ENCODE data around the gene CDON. TPM values are rescaled to one million over a fixed set of nuclear protein-coding genes. Genes with fewer than 3 reads are reported as not detected.
A peak's percentile ranks its signal among the peaks of the same experiment; 100 is the strongest.

CDON gene
- total and polyA plus RNA-seq, 2 of the 13 experiments (the other 11 are each of a cell fraction or from before 2014, with no cell fraction given): 9.6 to 12.8 TPM

DNA sequence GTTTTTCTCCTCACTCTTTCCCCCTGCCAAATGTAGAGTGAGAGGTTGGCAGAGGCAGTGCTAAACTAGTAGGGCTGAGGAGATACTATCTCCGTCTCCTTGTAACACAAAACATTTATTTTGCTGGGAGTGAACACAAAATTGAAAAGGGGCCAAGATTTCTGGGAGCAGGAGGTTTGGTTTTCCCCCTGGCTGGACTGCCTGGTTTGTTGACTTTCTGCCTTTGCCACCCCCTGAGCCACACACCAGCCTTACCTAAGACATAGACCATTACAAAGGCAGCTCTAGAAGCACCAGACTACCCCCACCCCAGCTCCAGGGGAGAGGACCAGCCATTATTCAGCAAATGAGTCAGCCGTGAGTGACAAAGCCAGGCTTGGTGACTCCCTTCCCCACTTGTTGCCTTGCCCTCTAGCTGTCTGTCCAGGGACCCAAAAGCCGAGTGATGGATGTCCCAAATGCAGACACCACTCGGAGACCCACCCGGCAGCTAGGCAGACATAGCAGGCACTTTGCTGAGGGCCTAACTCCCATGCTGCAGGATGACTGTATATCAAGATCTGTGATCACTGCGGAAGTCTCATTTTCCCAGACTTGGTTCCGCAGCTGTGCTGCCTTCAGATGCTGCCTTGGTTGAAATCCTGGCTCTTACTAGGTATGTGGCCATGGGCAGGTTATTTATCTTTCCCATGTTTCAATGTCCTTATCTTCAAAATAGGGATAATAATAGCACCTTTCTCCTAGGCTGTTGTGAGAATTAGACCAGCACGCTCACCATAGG is 17.7 kb upstream of the CDON start (continued):
- no peak for TF ChIP-seq PAXIP1 (CRISPR knock-in tag; conservative IDR thresholded peaks at IDR 0.05)

DNA sequence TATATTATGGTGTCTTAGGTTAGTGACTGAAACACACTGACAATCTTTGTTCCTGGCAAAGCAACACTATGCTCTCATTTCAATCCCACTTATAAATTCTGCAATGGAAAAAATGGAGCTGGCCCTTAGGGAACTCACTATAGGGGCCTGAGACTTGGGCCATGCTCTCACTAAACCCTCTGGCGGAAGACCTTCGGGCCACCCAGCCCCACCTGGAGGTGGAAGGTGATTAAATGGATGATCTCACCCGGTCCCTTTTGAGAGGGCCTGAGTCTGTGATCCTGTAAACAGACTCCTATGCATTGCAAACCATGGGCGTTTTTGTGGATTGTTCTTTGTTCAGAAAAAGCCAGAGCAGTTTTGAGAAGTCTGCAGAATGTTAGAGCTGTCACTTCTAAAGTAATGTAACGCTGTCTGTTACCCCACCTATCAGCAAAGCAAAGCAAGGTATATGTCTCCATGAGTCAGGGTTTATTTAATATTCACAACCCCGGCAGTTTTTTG is 17.0 kb upstream of the CDON start:
- no TSS peak for BruUV-seq (replicated peaks)
- Histone ChIP-seq H3K79me2 (ENCODE audit: insufficient read depth, low read length) (no peaks in the 10 kb centered on the region), H3K4me2 (ENCODE audit: low read depth, low read length) (peak overlapping the region; percentile 76), H4K20me1 (ENCODE audit: insufficient read depth, low read length) (no peaks in the 10 kb centered on the region), H3K4me3 (replicated peaks in 1 of 3; ENCODE audit: insufficient read depth in 1 of 3, low read depth in 2 of 3, low read length in 3 of 3) (peak overlapping the region in 2 of 3 experiments; percentile 25 to 51; a peak in 3 of 6 replicates), H3K27ac (ENCODE audit: extremely low read length, insufficient read depth, low read length) (no peak overlapping the region), H3K9ac (ENCODE audit: insufficient read depth, low read depth, low read length) (peak overlapping the region; percentile 45; the same call in 1 of the 2 replicates), H3K27me3 (ENCODE audit: control insufficient read depth in 1 of 2, insufficient read depth in 2 of 2, low read length in 2 of 2) (no peaks in the 10 kb centered on the region; a peak in 1 of 5 replicates), H2AFZ (ENCODE audit: low read length) (peak overlapping the region; percentile 84), H3K9me3 (ENCODE audit: low read length) (no peaks in the 10 kb centered on the region), H3K4me1 (ENCODE audit: insufficient read depth, low read length) (peaks cover 52% of the 10 kb centered on the region), H3K36me3 (replicated peaks in 1 of 2; ENCODE audit: control insufficient read depth in 1 of 2, insufficient read depth in 2 of 2, low read length in 2 of 2) (no peaks in the 10 kb centered on the region)
- ATAC-seq (peak; percentile 81), FAIRE-seq (peak; percentile 81), DNase-seq (ENCODE audit: low spot score) (peak; percentile 63)
- in situ Hi-C loops (cut with HindIII; ENCODE audit: extremely low pct_ligation_motif_present, low pct_unique_long_range_greater_than_20kb): no loop called here
- ChIA-PET POLR2A (interaction anchor here (1.0 to 1.8 kb wide), 3 partner anchors 18 to 110 kb away, joined by 3 to 4 read pairs (median 3); no protein-coding TSS in a partner anchor), CTCF (ENCODE audit: low intra/inter-chr PET ratio, low total read pairs) (no interaction called here)
- intact Hi-C loops (cut with micrococcal nuclease; ENCODE audit: unreplicated experiment): no loop called here
- WGBS (ENCODE audit: low lambda C conversion rate): 5% methylated on average over 6 of the region's 6 CpGs
- no peak for TF ChIP-seq CBX2 (IDR thresholded peaks at IDR 0.05; ENCODE audit: low read depth, low read length)
- TF ChIP-seq CBX2 (CRISPR knock-in tag; IDR thresholded peaks at IDR 0.05; ENCODE audit: low read depth): no peak
- TF ChIP-seq TBX2 (CRISPR knock-in tag; IDR thresholded peaks at IDR 0.05; ENCODE audit: borderline replicate concordance): peak; percentile 11; the same call in 1 of the 2 replicates
- no peak for TF ChIP-seq CCDC6 (CRISPR knock-in tag; IDR thresholded peaks at IDR 0.05)
- no peak for TF ChIP-seq FOXP1 (IDR thresholded peaks at IDR 0.05)
- 0 out of 2 replicates have a peak, but pooled peaks have one; percentile 11 for TF ChIP-seq FOXP1 (CRISPR knock-in tag; IDR thresholded peaks at IDR 0.05)
- no peak for TF ChIP-seq HOXD1 (CRISPR knock-in tag; IDR thresholded peaks at IDR 0.05)
- no peak for TF ChIP-seq ZNF17 (CRISPR knock-in tag; IDR thresholded peaks at IDR 0.05)
- no peak for TF ChIP-seq ATF1 (CRISPR knock-in tag; IDR thresholded peaks at IDR 0.05)
- TF ChIP-seq SMC3 (IDR thresholded peaks at IDR 0.05; ENCODE audit: low read length): peak; percentile 29; the same call in 1 of the 2 replicates
- TF ChIP-seq, protein P1, sequence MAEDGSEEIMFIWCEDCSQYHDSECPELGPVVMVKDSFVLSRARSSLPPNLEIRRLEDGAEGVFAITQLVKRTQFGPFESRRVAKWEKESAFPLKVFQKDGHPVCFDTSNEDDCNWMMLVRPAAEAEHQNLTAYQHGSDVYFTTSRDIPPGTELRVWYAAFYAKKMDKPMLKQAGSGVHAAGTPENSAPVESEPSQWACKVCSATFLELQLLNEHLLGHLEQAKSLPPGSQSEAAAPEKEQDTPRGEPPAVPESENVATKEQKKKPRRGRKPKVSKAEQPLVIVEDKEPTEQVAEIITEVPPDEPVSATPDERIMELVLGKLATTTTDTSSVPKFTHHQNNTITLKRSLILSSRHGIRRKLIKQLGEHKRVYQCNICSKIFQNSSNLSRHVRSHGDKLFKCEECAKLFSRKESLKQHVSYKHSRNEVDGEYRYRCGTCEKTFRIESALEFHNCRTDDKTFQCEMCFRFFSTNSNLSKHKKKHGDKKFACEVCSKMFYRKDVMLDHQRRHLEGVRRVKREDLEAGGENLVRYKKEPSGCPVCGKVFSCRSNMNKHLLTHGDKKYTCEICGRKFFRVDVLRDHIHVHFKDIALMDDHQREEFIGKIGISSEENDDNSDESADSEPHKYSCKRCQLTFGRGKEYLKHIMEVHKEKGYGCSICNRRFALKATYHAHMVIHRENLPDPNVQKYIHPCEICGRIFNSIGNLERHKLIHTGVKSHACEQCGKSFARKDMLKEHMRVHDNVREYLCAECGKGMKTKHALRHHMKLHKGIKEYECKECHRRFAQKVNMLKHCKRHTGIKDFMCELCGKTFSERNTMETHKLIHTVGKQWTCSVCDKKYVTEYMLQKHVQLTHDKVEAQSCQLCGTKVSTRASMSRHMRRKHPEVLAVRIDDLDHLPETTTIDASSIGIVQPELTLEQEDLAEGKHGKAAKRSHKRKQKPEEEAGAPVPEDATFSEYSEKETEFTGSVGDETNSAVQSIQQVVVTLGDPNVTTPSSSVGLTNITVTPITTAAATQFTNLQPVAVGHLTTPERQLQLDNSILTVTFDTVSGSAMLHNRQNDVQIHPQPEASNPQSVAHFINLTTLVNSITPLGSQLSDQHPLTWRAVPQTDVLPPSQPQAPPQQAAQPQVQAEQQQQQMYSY (CRISPR knock-in tag; IDR thresholded peaks at IDR 0.05): no peak
- TF ChIP-seq ZBTB20 (CRISPR knock-in tag; IDR thresholded peaks at IDR 0.05; ENCODE audit: borderline replicate concordance, low read depth): no peak
- TF ChIP-seq ISL2 (CRISPR knock-in tag; IDR thresholded peaks at IDR 0.05): no peak
- TF ChIP-seq ZFX (CRISPR knock-in tag; IDR thresholded peaks at IDR 0.05; ENCODE audit: low read depth): peak; percentile 38; the same call in 1 of the 2 replicates
- TF ChIP-seq HDAC1 (CRISPR knock-in tag; IDR thresholded peaks at IDR 0.05): 0 out of 2 replicates have a peak, but pooled peaks have one; percentile 27

All from HepG2 (cell line).